NCI-H1417 (cell line): ENCODE measurements around the gene CDK19.

ENCODE experiments used
- DNase-seq, 3 experiments: peaks; one replicate each; lab custom pipeline; 2025; lab: John Stamatoyannopoulos, UW

Gene CDK19

GRCh38 chr6:110658631-110659211 lies 156.5 kb downstream of the CDK19 start:
- DNase-seq: no peak

DNA sequence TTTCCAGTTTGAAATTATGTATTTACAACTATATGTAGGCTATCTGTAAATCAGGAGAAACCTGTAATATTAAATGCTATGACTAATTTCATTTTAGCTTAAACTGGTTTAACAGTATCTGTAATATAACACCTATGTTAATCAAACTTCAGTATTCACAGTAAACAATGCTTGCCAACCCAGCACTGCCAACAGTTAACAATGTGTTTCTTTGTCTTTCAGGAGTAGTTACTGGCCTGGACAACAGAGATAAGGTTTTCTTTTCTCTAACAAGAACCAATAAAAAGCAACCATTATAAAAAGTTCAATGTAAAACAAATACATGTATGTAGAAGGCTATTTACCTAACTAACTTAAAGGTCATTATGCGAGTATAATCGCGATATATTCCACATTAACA lies 158.8 kb downstream of the CDK19 start:
- peak in 1 of 3 experiments; percentile 11 for DNase-seq

DNA sequence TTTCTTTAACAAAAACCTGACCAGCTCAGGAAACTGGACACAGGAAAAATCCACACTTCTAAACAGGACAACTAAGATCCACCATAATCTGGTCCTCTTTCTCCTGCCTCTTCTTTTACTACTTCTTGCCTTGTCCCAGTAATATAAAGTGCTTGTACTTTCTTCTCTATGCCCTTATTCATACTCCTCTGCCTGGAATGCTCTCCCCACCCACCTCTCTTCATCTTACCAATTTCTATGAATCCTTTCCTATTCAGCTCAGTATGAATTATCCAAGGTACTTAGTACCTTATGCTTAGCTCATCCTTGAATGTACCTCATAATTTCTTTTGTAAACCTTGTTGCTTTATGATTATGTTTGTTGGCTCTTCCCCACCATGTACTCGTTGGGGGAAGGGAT lies 159.4 kb downstream of the CDK19 start:
- no peak for DNase-seq

DNA sequence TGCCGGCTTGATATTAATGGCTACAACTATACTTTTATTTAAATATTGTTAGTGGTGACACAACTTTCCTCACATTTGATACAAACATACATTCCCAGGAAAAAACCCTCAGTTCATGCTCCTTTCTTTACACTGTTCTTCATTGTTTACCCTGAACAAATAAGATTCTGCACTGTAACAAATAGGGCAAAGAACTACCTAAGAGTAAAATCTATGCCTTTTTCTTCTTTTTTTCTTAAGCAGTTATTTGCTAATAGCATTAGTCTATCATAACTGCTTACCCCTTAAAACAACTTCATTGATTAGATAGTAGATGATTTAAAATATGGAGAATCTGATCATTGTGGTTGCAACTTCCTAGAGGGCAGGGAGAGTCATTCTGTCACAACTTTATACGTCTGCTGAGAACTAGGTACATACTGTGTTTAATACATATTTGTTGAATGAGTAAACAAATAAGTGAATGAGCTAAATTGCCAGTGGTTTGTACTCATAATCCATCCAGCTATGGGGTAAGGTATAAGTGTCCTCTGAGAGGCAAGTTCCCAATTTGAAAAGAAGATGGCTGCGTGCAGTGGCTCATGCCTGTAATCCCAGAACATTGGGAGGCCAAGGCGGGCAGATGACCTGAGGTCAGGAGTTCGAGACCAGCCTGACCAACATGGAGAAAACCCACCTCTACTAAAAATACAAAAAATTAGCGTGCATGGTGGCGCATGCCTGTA lies 161.0 kb downstream of the CDK19 start:
- no peak for DNase-seq

GRCh38 chr6:110653381-110653780 lies 161.9 kb downstream of the CDK19 start:
- peak in 1 of 3 experiments; percentile 7 for DNase-seq

DNA sequence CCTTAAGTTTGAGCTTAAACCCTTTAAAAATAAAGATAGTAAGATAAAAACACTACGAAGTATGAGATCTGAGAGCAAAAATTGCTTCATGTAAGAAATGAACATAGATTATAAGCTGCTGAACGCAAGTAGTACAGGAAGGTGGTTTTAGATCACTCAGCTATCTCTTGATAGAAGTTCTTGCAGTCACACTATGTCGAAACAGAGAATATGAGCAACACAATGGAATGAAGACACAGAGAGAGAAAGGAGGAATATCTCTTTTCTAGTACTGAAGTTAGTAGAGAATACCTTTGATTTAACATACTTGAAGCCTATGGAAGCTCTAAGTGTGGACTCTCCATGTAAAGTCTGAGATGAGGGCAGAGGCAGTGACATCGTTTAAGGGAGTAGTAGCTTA lies 162.7 kb downstream of the CDK19 start:
- DNase-seq: no peak

DNA sequence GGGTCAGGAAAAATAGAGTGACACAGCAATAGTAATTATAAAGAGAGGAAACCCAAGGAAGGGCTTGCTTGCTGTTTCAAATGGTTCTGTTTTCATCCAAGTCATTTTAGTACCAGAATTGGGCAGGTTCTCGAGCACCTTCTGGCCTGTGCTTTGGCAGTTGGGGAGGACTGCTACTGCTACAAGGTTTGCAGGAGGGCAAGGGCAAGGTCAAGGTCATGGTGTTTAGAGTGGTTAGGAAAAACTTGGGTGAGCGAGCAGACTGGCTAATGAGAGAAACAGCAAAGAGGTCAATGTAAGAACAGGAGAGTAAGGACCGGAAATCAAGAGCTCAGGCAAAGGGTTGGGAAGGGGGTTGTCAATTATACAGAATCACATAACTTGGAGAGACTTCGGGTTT lies 164.5 kb downstream of the CDK19 start:
- no peak for DNase-seq

DNA sequence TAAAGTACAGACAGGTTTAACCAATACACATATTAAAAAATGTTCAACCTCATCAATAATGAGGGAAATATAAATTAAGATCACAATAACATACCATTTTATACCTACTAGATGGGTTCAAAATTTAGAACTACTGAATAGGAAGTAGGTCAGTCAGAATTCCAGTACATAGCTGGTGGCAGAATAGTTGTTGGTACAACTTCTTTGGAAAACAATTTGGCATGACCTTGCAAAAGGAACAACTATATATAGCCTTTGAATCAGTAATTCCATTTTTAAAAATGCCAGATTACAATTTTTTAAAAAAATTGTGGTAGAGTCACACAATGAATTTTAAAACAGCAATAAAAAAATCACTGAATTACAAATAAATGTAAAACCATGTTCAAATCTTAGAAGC lies 165.6 kb downstream of the CDK19 start:
- no peak for DNase-seq

GRCh38 chr6:110646951-110647910 lies 168.0 kb downstream of the CDK19 start:
- no peak for DNase-seq

DNA sequence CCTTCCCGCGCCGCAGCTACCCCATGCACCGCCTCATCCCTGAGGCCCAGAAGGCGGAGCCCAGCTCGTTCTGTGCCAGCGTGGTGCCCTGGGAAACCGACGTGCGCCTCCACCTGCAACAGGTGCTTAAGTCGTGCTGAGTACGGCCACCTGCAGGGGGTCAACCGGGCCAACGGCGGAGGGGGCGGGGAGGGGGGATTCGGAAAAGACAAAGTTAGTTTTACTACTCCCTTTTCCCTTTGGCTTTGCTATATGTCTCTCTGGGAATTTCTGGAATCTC lies 168.9 kb downstream of the CDK19 start:
- DNase-seq: no peak

GRCh38 chr6:110645685-110646418 lies 169.4 kb downstream of the CDK19 start:
- no peak for DNase-seq

GRCh38 chr6:110643175-110643574 lies 172.1 kb downstream of the CDK19 start:
- DNase-seq: no peak

DNA sequence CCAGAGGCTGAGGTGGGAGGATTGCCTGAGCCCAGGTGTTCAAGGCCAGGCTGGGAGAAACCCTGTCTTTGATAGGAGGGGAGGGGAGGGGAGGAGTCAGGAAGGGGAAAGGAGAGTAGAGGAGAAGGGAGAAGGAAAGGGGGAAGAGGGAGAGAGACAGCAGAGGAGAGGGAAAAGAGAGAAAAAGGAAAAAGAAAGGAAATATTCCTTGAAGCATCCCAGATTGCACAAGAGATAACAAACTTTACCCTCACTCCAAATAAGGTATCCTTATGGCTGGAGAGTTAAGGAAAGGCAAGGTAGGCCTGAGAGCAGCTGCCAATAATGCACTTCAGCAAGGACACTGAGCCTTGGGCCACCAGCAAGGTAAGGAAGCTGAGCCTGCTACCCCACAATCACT lies 172.6 kb downstream of the CDK19 start:
- no peak for DNase-seq

GRCh38 chr6:110636781-110637180 lies 178.5 kb downstream of the CDK19 start:
- DNase-seq: no peak

GRCh38 chr6:110635096-110635495 lies 180.2 kb downstream of the CDK19 start:
- DNase-seq: no peak

DNA sequence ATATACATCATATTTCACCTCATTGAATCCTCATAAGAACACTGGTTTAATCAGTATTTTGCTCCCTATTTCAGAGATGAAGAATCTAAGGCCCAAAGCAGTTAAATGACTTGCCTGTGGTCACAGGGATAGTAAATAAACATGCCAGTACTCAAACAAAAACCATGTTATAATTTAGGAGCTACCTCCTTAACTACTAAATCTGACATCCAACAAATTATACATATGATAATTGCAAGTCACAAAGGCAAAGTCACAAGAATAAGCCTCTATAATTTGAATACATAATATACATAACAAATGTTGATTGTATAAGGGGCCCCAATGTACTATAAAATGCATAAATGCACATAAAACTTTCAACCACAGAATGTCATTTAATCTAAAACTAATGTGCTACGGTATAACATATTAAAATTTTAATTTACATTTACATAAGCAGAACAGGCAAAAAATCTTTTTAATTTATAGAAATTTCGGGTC lies 181.5 kb downstream of the CDK19 start:
- no peak for DNase-seq

DNA sequence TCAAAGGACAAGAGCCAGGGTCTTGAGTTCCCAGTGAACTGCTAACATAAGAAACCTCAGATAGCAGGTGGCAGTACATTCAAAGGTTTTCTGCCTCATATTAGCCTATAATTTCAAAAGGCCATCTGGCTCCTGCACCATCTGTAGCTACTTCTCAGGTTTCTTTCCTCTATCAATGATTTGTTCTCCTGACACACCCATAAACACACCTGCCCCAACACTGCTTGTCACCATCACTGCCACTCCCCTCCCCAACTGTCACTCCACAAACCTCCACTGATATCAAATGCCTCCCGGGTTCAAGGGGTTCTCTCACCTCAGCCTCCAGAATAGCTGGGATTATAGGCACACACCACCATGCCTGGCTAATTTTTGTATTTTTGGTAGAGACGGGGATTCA lies 186.1 kb downstream of the CDK19 start:
- peak in 2 of 3 experiments; percentile 35 to 45 for DNase-seq

DNA sequence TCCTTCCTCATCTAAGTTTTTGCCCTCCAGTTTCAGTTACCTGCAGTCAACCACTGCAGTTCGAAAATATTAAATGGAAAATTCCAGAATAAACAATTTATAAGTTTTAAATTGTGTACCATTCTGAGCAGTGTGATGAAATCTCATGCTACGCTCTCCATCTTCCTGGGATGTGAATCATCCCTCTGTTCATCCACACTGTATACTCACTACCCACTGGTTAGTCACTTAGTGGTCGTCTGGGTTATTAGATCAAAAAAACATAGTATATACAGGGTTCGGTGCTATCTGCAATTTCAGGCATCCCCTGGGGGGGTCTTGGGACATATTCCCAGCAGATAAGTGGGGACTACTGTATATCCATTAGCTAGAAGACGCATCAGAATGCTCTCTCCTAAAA lies 186.9 kb downstream of the CDK19 start:
- no peak for DNase-seq

DNA sequence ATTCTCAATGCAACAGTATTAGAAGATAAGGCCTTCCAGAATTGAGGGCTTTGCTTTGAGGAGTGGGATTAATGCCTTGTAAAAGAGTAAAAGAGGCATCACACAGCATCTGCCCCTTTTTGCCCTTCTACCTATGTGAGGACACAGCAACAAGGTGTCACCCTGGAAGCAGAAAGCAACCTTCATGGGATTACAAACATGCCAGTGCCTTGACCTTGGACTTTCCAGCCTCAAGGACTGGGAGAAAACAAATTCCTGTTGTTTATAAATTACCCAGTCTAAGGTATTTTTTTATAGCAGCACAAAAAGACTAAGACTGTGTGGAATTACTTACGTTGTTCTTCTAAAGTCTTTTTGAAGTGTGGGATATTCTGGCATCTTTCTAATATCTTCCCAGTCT lies 188.8 kb downstream of the CDK19 start:
- DNase-seq: no peak

DNA sequence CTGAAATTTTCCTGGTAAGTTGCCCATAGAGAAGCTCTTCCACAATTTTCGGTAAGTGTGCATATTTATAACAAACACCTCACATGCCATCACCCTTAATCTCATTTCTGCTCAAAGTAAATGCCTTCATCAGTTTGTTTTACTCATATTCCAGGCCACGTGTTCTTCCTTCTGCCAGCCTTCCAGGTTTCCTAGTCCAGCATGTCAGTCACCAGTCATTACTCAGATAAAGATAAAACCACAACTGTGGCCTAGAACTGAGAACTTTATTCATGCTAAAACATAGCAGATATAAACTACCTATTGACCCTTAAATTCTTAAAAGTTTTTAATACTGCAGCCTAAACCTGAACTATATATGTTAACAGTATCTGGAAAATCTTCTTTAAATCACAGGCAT lies 189.4 kb downstream of the CDK19 start:
- no peak for DNase-seq

- DNase-seq: no peak
Measured at GRCh38 chr6:110622912-110623578, 192.2 kb downstream of the CDK19 start.

GRCh38 chr6:110621061-110621460 lies 194.2 kb downstream of the CDK19 start:
- no peak for DNase-seq
